Nephron progenitor cell (in vitro differentiated cells): ENCODE results near the gene POLR2C.

Experiments used
- DNase-seq: peaks from one replicate; pipeline ENCODE4 v3.0.0; 2021
- H3K27ac Mint-ChIP-seq: 2 replicates; pipeline ENCODE4 v1.8.0; 2021; ENCODE audit warnings: mild to moderate bottlenecking, moderate library complexity, mixed read lengths
- H3K27me3 Mint-ChIP-seq: 2 replicates; pipeline ENCODE4 v1.8.0; 2021; ENCODE audit warnings: mild to moderate bottlenecking, low read depth, mixed read lengths; ENCODE audit not compliant: poor library complexity
- H3K36me3 Mint-ChIP-seq: 2 replicates; pipeline ENCODE4 v1.8.0; 2021; ENCODE audit warnings: low read depth, mixed read lengths
- H3K4me1 Mint-ChIP-seq: 2 replicates; pipeline ENCODE4 v1.8.0; 2021; ENCODE audit warnings: mixed read lengths
- H3K4me3 Mint-ChIP-seq: 2 replicates; pipeline ENCODE4 v1.8.0; 2021; ENCODE audit warnings: mild to moderate bottlenecking, moderate library complexity, mixed read lengths
- H3K9me3 Mint-ChIP-seq: 2 replicates; pipeline ENCODE4 v1.8.0; 2021; ENCODE audit warnings: mild to moderate bottlenecking, moderate library complexity, mixed read lengths
- CTCF ChIP-seq: fragments of 200-600 bp; sonication (generic); IDR thresholded peaks from 2 replicates; pipeline ENCODE4 v1.5.0; 2021; ENCODE audit warnings: antibody characterized with exemption

Gene POLR2C

GRCh38 chr16:57462978-57463362, 491 bp downstream of the POLR2C start:
- TF ChIP-seq CTCF, result no peak
- H3K4me1 Mint-ChIP-seq, result peaks cover 13% of the 10 kb centered on the region
- no peaks in the 10 kb centered on the region for H3K27me3 Mint-ChIP-seq
- H3K27ac Mint-ChIP-seq, result no peak overlapping the region
- H3K9me3 Mint-ChIP-seq, result no peaks in the 10 kb centered on the region
- peaks cover 35% of the 10 kb centered on the region for H3K36me3 Mint-ChIP-seq
- no peak for DNase-seq
- peak overlapping the region; percentile 97 for H3K4me3 Mint-ChIP-seq

- Mint-ChIP-seq H3K27ac (peak overlapping the region; percentile 12), H3K4me3 (no peak overlapping the region), H3K27me3 (no peaks in the 10 kb centered on the region), H3K9me3 (no peaks in the 10 kb centered on the region), H3K4me1 (peaks cover 13% of the 10 kb centered on the region), H3K36me3 (peaks cover 50% of the 10 kb centered on the region)
- no peak for DNase-seq
- no peak for TF ChIP-seq CTCF
These were observed 2.0 kb downstream of the POLR2C start for GRCh38 chr16:57464523-57464922.

GRCh38 chr16:57468346-57468745, 5.9 kb downstream of the POLR2C start:
- H3K36me3 Mint-ChIP-seq, result peaks cover 54% of the 10 kb centered on the region
- H3K9me3 Mint-ChIP-seq, result no peaks in the 10 kb centered on the region
- no peak overlapping the region for H3K4me3 Mint-ChIP-seq

GRCh38 chr16:57469046-57469445, 6.6 kb downstream of the POLR2C start:
- peaks cover 52% of the 10 kb centered on the region for H3K36me3 Mint-ChIP-seq
- H3K4me3 Mint-ChIP-seq, result no peak overlapping the region
- no peak overlapping the region for H3K27ac Mint-ChIP-seq
- H3K4me1 Mint-ChIP-seq, result peaks cover 31% of the 10 kb centered on the region
- H3K9me3 Mint-ChIP-seq, result no peaks in the 10 kb centered on the region
- H3K27me3 Mint-ChIP-seq, result no peaks in the 10 kb centered on the region
- no peak for DNase-seq
- TF ChIP-seq CTCF, result no peak

More at GRCh38 chr16:57468346-57468745, 5.9 kb downstream of the POLR2C start:
- no peak for TF ChIP-seq CTCF
- DNase-seq, result no peak
- H3K4me1 Mint-ChIP-seq, result peaks cover 38% of the 10 kb centered on the region
- H3K27ac Mint-ChIP-seq, result no peak overlapping the region
- no peaks in the 10 kb centered on the region for H3K27me3 Mint-ChIP-seq

- Mint-ChIP-seq H3K4me3 (no peak overlapping the region), H3K9me3 (no peaks in the 10 kb centered on the region), H3K27me3 (no peaks in the 10 kb centered on the region), H3K27ac (no peak overlapping the region), H3K36me3 (peaks cover 47% of the 10 kb centered on the region), H3K4me1 (peaks cover 28% of the 10 kb centered on the region)
- no peak for DNase-seq
- TF ChIP-seq CTCF, result no peak
These were observed 7.5 kb downstream of the POLR2C start for GRCh38 chr16:57469917-57470470.

GRCh38 chr16:57470711-57471110, 8.2 kb downstream of the POLR2C start:
- H3K36me3 Mint-ChIP-seq, result peaks cover 41% of the 10 kb centered on the region
- TF ChIP-seq CTCF, result no peak
- no peak overlapping the region for H3K27ac Mint-ChIP-seq
- no peak overlapping the region for H3K4me3 Mint-ChIP-seq
- H3K27me3 Mint-ChIP-seq, result no peaks in the 10 kb centered on the region
- peaks cover 28% of the 10 kb centered on the region for H3K4me1 Mint-ChIP-seq
- DNase-seq, result no peak
- no peaks in the 10 kb centered on the region for H3K9me3 Mint-ChIP-seq
